ENCODE data around the gene SLC38A9.
A peak's percentile ranks its signal among the peaks of the same experiment; 100 is the strongest.

SLC38A9 gene

GRCh38 chr5:55583578-55583977 lies 128.5 kb downstream of the SLC38A9 start:
- no peak for FAIRE-seq
- no peak for TF ChIP-seq POLR2A (IDR thresholded peaks at IDR 0.05; ENCODE audit: low read depth, low read length)

GRCh38 chr5:55582256-55582655 lies 129.9 kb downstream of the SLC38A9 start:
- FAIRE-seq: no peak
- TF ChIP-seq POLR2A (IDR thresholded peaks at IDR 0.05; ENCODE audit: low read depth, low read length): no peak
- DNase-seq (ENCODE audit: insufficient read length, low spot score): no peak

More at GRCh38 chr5:55583578-55583977, 128.5 kb downstream of the SLC38A9 start:
- no peak for DNase-seq (ENCODE audit: insufficient read length, low spot score)

- FAIRE-seq: no peak
Observed at GRCh38 chr5:55580042-55580441, 132.1 kb downstream of the SLC38A9 start.

GRCh38 chr5:55578771-55579170 lies 133.4 kb downstream of the SLC38A9 start:
- DNase-seq (ENCODE audit: insufficient read length, low spot score) (peak; percentile 33), FAIRE-seq (no peak)
- no peak for TF ChIP-seq POLR2A (IDR thresholded peaks at IDR 0.05; ENCODE audit: low read depth, low read length)

More at GRCh38 chr5:55580042-55580441, 132.1 kb downstream of the SLC38A9 start:
- TF ChIP-seq POLR2A (IDR thresholded peaks at IDR 0.05; ENCODE audit: low read depth, low read length): no peak
- DNase-seq (ENCODE audit: insufficient read length, low spot score): no peak

GRCh38 chr5:55577353-55578060 lies 134.6 kb downstream of the SLC38A9 start:
- DNase-seq (ENCODE audit: insufficient read length, low spot score) (no peak), FAIRE-seq (no peak)
- no peak for TF ChIP-seq POLR2A (IDR thresholded peaks at IDR 0.05; ENCODE audit: low read depth, low read length)

- DNase-seq (ENCODE audit: insufficient read length, low spot score) (no peak), FAIRE-seq (no peak)
- TF ChIP-seq POLR2A (IDR thresholded peaks at IDR 0.05; ENCODE audit: low read depth, low read length): no peak
Observed at GRCh38 chr5:55576661-55577060, 135.5 kb downstream of the SLC38A9 start.
